GM23338 (cell line): ENCODE measurements around the gene SPIRE2. TPM values are rescaled to one million over a fixed set of nuclear protein-coding genes. Genes with fewer than 3 reads are reported as not detected.

Experiments
- ATAC-seq: fragments of 200-7000 bp; cut with Tn5 transposase; 3 replicates; pipeline ENCODE4 v1.9.1; 2020
- DNase-seq: peaks from one replicate; pipeline ENCODE4 v3.0.0-alpha.2; 2015; ENCODE audit warnings: low spot score
- H2AFZ ChIP-seq: fragments of 200-600 bp; sonication (generic); 2 replicates; pipeline ENCODE4 v1.8.0; 2016; ENCODE audit warnings: antibody characterized with exemption, mild to moderate bottlenecking, moderate library complexity
- H3F3A ChIP-seq: fragments of 200-600 bp; sonication (generic); replicated peaks from 2 replicates; pipeline ENCODE4 v1.8.0; 2017; ENCODE audit warnings: antibody characterized with exemption, mixed run types, low read depth
- H3K27ac ChIP-seq: fragments of 200-600 bp; sonication (generic); 2 replicates; pipeline ENCODE4 v1.6.1; 2016; ENCODE audit warnings: low read depth
- H3K27me3 ChIP-seq: fragments of 200-600 bp; sonication (generic); 2 replicates; pipeline ENCODE4 v1.8.0; 2016; ENCODE audit warnings: mild to moderate bottlenecking, mixed run types, moderate library complexity; ENCODE audit not compliant: insufficient read depth
- H3K36me3 ChIP-seq: fragments of 200-600 bp; sonication (generic); 2 replicates; pipeline ENCODE4 v1.8.0; 2016; ENCODE audit warnings: mild to moderate bottlenecking; ENCODE audit not compliant: insufficient read depth
- H3K4me1 ChIP-seq: fragments of 200-600 bp; sonication (generic); 2 replicates; pipeline ENCODE4 v1.8.0; 2016; ENCODE audit warnings: mild to moderate bottlenecking, moderate library complexity; ENCODE audit not compliant: insufficient read depth
- H3K4me2 ChIP-seq: fragments of 200-600 bp; sonication (generic); 2 replicates; pipeline ENCODE4 v1.7.1; 2017; ENCODE audit warnings: mixed run types
- H3K4me3 ChIP-seq: fragments of 200-600 bp; sonication (generic); 2 replicates; pipeline ENCODE4 v1.6.1; 2016; ENCODE audit warnings: mixed run types
- H3K79me2 ChIP-seq: fragments of 200-600 bp; sonication (generic); replicated peaks from 2 replicates; pipeline ENCODE4 v1.8.0; 2017; ENCODE audit warnings: mild to moderate bottlenecking; ENCODE audit not compliant: insufficient read depth
- H3K9me2 ChIP-seq: fragments of 200-600 bp; sonication (generic); 2 replicates; pipeline ENCODE4 v1.8.0; 2017; ENCODE audit not compliant: insufficient read depth
- H4K20me1 ChIP-seq: fragments of 200-600 bp; sonication (generic); replicated peaks from 2 replicates; pipeline ENCODE4 v1.8.0; 2017; ENCODE audit warnings: mild to moderate bottlenecking; ENCODE audit not compliant: insufficient read depth
- H3K27ac Mint-ChIP-seq: 2 replicates; pipeline ENCODE4 v1.8.0; 2020; ENCODE audit warnings: inconsistent platforms, mild to moderate bottlenecking, moderate library complexity, mixed read lengths
- H3K27me3 Mint-ChIP-seq: 3 replicates; pipeline ENCODE4 v1.8.0; 2022; ENCODE audit warnings: low read depth, mild to moderate bottlenecking, moderate library complexity, mixed read lengths, inconsistent platforms; ENCODE audit not compliant: insufficient read depth, poor library complexity
- H3K36me3 Mint-ChIP-seq: 3 replicates; pipeline ENCODE4 v1.8.0; 2021; ENCODE audit warnings: low read depth, mild to moderate bottlenecking, inconsistent platforms, moderate library complexity, mixed read lengths
- H3K4me1 Mint-ChIP-seq: 3 replicates; pipeline ENCODE4 v1.8.0; 2020; ENCODE audit warnings: mild to moderate bottlenecking, inconsistent platforms, mixed read lengths
- H3K4me3 Mint-ChIP-seq: 3 replicates; pipeline ENCODE4 v1.8.0; 2021; ENCODE audit warnings: moderate library complexity, mild to moderate bottlenecking, inconsistent platforms, mixed read lengths
- H3K9me3 Mint-ChIP-seq: 3 replicates; pipeline ENCODE4 v1.8.0; 2020; ENCODE audit warnings: moderate library complexity, mild to moderate bottlenecking, inconsistent platforms, mixed read lengths
- CREB1 ChIP-seq: fragments of 250-450 bp; sonication (Bioruptor Pico); IDR thresholded peaks from 2 replicates; pipeline ENCODE4 v1.5.0; 2020; ENCODE audit warnings: low read depth, mild to moderate bottlenecking, moderate library complexity
- EZH2 ChIP-seq: fragments of 200-600 bp; sonication (generic); IDR thresholded peaks from one replicate; pipeline ENCODE4 v1.8.0; 2017; ENCODE audit warnings: antibody characterized with exemption, mild to moderate bottlenecking, low read depth; ENCODE audit not compliant: unreplicated experiment
- EZH2phosphoT487 ChIP-seq: fragments of 200-600 bp; sonication (generic); IDR thresholded peaks from one replicate; pipeline ENCODE4 v1.8.1; 2018; ENCODE audit warnings: antibody characterized with exemption; ENCODE audit not compliant: unreplicated experiment
- JUNB ChIP-seq: IDR thresholded peaks from one replicate; pipeline ENCODE4 v1.6.1; 2016; ENCODE audit warnings: antibody characterized with exemption; ENCODE audit not compliant: unreplicated experiment
- NANOG ChIP-seq: IDR thresholded peaks from 2 replicates; pipeline ENCODE4 v1.6.1; 2016; ENCODE audit warnings: antibody characterized with exemption, borderline replicate concordance
- POLR2AphosphoS5 ChIP-seq: IDR thresholded peaks from 2 replicates; pipeline ENCODE4 v1.6.1; 2016; ENCODE audit warnings: antibody characterized with exemption, low read depth
- STAT1 ChIP-seq: IDR thresholded peaks from one replicate; pipeline ENCODE4 v1.6.1; 2016; ENCODE audit warnings: antibody characterized with exemption; ENCODE audit not compliant: unreplicated experiment
- ZNF114 ChIP-seq: fragments of 250-450 bp; sonication (Bioruptor Pico); IDR thresholded peaks from 2 replicates; pipeline ENCODE4 v1.5.0; 2020; ENCODE audit warnings: mild to moderate bottlenecking, moderate library complexity
- ZNF331 ChIP-seq: fragments of 250-450 bp; sonication (Bioruptor Pico); IDR thresholded peaks from 2 replicates; pipeline ENCODE4 v1.5.0; 2020; ENCODE audit warnings: low read depth, mild to moderate bottlenecking, moderate library complexity
- polyA plus RNA-seq: library from polyadenylated mRNA; unstranded; fragments of >200 nt; fragmentation: Nextera tagmentation; extraction: Ambion mirVana; gene quantifications from 2 replicates; pipeline ENCODE4 v1.2.1, GENCODE V29; 2016
- total RNA-seq: library from RNA; depleted of rRNA; stranded (reverse); fragments of >200 nt; shearing (Covaris generic); gene quantifications from 2 replicates; pipeline ENCODE4 v1.2.3, GENCODE V29; 2014
- TF ChIP-seq, protein P1 (sequence below): fragments of 250-450 bp; sonication (Bioruptor Pico); IDR thresholded peaks from 2 replicates; pipeline ENCODE4 v1.5.0; 2020; ENCODE audit warnings: mild to moderate bottlenecking, moderate library complexity
- TF ChIP-seq, protein P2 (sequence below): IDR thresholded peaks from one replicate; pipeline ENCODE4 v1.6.1; 2018; ENCODE audit warnings: antibody characterized with exemption; ENCODE audit not compliant: unreplicated experiment
- TF ChIP-seq, protein P3 (sequence below): IDR thresholded peaks from 2 replicates; pipeline ENCODE4 v1.6.1; 2016; ENCODE audit warnings: antibody characterized with exemption
- TF ChIP-seq, protein P4 (sequence below), 2 experiments: fragments of 200-600 bp in 1 of 2; sonication (generic) in 1 of 2; conservative IDR thresholded peaks; 2 replicates each; pipeline versions ENCODE4 v1.5.1 to v1.6.1; 2016 to 2017; ENCODE audit warnings: antibody characterized with exemption in 2 of 2, low read depth in 2 of 2, mild to moderate bottlenecking in 2 of 2, moderate library complexity in 1 of 2

SPIRE2 gene
- total and polyA plus RNA-seq, 2 experiments from 2014 or later = 5.0 to 15.2 TPM

DNA sequence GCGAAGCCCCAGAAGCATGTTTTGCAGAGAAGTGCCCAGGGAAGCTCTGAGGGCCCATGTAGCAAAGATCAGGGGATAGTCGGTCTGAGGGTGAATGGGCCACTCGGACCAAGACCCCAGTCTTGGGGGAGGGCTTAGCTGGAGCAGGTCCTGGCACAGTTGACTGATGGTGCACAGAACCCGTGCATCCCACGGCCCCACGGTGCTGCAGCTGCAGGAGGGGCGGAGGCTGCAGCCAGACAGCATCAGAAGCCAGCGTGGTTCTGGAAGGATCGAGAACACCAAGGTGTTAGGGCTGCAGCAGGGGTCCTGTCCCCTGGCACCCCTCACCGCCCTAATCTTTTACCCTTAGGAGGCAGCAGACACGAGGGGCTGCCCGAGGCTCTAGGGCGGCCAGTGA lies 83.9 kb downstream of the SPIRE2 start:
- no peaks in the 10 kb centered on the region for H3K27me3 ChIP-seq
- peaks cover 16% of the 10 kb centered on the region for H3K9me3 Mint-ChIP-seq
- H3K27ac ChIP-seq = no peak overlapping the region
- H3K27ac Mint-ChIP-seq = no peak overlapping the region
- H3K4me1 Mint-ChIP-seq = 0 out of 3 replicates have a peak, but pooled peaks cover 4% of the 10 kb centered on the region
- no peak overlapping the region for H2AFZ ChIP-seq
- no peaks in the 10 kb centered on the region for H3K79me2 ChIP-seq
- H4K20me1 ChIP-seq = no peaks in the 10 kb centered on the region
- peaks cover 19% of the 10 kb centered on the region for H3F3A ChIP-seq
- no peak overlapping the region for H3K4me3 ChIP-seq
- H3K4me3 Mint-ChIP-seq = no peak overlapping the region
- no peak for ATAC-seq
- DNase-seq = no peak
- TF ChIP-seq, protein P1, sequence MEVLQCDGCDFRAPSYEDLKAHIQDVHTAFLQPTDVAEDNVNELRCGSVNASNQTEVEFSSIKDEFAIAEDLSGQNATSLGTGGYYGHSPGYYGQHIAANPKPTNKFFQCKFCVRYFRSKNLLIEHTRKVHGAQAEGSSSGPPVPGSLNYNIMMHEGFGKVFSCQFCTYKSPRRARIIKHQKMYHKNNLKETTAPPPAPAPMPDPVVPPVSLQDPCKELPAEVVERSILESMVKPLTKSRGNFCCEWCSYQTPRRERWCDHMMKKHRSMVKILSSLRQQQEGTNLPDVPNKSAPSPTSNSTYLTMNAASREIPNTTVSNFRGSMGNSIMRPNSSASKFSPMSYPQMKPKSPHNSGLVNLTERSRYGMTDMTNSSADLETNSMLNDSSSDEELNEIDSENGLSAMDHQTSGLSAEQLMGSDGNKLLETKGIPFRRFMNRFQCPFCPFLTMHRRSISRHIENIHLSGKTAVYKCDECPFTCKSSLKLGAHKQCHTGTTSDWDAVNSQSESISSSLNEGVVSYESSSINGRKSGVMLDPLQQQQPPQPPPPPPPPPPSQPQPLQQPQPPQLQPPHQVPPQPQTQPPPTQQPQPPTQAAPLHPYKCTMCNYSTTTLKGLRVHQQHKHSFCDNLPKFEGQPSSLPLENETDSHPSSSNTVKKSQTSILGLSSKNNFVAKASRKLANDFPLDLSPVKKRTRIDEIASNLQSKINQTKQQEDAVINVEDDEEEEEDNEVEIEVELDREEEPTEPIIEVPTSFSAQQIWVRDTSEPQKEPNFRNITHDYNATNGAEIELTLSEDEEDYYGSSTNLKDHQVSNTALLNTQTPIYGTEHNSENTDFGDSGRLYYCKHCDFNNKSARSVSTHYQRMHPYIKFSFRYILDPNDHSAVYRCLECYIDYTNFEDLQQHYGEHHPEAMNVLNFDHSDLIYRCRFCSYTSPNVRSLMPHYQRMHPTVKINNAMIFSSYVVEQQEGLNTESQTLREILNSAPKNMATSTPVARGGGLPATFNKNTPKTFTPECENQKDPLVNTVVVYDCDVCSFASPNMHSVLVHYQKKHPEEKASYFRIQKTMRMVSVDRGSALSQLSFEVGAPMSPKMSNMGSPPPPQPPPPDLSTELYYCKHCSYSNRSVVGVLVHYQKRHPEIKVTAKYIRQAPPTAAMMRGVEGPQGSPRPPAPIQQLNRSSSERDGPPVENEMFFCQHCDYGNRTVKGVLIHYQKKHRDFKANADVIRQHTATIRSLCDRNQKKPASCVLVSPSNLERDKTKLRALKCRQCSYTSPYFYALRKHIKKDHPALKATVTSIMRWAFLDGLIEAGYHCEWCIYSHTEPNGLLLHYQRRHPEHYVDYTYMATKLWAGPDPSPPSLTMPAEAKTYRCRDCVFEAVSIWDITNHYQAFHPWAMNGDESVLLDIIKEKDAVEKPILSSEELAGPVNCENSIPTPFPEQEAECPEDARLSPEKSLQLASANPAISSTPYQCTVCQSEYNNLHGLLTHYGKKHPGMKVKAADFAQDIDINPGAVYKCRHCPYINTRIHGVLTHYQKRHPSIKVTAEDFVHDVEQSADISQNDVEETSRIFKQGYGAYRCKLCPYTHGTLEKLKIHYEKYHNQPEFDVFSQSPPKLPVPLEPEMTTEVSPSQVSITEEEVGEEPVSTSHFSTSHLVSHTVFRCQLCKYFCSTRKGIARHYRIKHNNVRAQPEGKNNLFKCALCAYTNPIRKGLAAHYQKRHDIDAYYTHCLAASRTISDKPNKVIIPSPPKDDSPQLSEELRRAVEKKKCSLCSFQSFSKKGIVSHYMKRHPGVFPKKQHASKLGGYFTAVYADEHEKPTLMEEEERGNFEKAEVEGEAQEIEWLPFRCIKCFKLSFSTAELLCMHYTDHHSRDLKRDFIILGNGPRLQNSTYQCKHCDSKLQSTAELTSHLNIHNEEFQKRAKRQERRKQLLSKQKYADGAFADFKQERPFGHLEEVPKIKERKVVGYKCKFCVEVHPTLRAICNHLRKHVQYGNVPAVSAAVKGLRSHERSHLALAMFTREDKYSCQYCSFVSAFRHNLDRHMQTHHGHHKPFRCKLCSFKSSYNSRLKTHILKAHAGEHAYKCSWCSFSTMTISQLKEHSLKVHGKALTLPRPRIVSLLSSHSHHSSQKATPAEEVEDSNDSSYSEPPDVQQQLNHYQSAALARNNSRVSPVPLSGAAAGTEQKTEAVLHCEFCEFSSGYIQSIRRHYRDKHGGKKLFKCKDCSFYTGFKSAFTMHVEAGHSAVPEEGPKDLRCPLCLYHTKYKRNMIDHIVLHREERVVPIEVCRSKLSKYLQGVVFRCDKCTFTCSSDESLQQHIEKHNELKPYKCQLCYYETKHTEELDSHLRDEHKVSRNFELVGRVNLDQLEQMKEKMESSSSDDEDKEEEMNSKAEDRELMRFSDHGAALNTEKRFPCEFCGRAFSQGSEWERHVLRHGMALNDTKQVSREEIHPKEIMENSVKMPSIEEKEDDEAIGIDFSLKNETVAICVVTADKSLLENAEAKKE (CRISPR knock-in tag) = no peak
- TF ChIP-seq EZH2 = no peak
- no peak for TF ChIP-seq EZH2phosphoT487
- TF ChIP-seq NANOG = no peak
- no peak for TF ChIP-seq ZNF331
- TF ChIP-seq, protein P2, sequence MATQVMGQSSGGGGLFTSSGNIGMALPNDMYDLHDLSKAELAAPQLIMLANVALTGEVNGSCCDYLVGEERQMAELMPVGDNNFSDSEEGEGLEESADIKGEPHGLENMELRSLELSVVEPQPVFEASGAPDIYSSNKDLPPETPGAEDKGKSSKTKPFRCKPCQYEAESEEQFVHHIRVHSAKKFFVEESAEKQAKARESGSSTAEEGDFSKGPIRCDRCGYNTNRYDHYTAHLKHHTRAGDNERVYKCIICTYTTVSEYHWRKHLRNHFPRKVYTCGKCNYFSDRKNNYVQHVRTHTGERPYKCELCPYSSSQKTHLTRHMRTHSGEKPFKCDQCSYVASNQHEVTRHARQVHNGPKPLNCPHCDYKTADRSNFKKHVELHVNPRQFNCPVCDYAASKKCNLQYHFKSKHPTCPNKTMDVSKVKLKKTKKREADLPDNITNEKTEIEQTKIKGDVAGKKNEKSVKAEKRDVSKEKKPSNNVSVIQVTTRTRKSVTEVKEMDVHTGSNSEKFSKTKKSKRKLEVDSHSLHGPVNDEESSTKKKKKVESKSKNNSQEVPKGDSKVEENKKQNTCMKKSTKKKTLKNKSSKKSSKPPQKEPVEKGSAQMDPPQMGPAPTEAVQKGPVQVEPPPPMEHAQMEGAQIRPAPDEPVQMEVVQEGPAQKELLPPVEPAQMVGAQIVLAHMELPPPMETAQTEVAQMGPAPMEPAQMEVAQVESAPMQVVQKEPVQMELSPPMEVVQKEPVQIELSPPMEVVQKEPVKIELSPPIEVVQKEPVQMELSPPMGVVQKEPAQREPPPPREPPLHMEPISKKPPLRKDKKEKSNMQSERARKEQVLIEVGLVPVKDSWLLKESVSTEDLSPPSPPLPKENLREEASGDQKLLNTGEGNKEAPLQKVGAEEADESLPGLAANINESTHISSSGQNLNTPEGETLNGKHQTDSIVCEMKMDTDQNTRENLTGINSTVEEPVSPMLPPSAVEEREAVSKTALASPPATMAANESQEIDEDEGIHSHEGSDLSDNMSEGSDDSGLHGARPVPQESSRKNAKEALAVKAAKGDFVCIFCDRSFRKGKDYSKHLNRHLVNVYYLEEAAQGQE = no peak
- no peak for TF ChIP-seq ZNF114
- TF ChIP-seq JUNB = no peak
- TF ChIP-seq, protein P3, sequence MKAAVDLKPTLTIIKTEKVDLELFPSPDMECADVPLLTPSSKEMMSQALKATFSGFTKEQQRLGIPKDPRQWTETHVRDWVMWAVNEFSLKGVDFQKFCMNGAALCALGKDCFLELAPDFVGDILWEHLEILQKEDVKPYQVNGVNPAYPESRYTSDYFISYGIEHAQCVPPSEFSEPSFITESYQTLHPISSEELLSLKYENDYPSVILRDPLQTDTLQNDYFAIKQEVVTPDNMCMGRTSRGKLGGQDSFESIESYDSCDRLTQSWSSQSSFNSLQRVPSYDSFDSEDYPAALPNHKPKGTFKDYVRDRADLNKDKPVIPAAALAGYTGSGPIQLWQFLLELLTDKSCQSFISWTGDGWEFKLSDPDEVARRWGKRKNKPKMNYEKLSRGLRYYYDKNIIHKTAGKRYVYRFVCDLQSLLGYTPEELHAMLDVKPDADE = no peak
- TF ChIP-seq, protein P4, sequence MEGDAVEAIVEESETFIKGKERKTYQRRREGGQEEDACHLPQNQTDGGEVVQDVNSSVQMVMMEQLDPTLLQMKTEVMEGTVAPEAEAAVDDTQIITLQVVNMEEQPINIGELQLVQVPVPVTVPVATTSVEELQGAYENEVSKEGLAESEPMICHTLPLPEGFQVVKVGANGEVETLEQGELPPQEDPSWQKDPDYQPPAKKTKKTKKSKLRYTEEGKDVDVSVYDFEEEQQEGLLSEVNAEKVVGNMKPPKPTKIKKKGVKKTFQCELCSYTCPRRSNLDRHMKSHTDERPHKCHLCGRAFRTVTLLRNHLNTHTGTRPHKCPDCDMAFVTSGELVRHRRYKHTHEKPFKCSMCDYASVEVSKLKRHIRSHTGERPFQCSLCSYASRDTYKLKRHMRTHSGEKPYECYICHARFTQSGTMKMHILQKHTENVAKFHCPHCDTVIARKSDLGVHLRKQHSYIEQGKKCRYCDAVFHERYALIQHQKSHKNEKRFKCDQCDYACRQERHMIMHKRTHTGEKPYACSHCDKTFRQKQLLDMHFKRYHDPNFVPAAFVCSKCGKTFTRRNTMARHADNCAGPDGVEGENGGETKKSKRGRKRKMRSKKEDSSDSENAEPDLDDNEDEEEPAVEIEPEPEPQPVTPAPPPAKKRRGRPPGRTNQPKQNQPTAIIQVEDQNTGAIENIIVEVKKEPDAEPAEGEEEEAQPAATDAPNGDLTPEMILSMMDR (conservative IDR thresholded peaks at IDR 0.05; ENCODE audit: low read depth in 2 of 2) = no peak
- no peak for TF ChIP-seq POLR2AphosphoS5
- TF ChIP-seq CREB1 (CRISPR knock-in tag) = no peak
- no peak for TF ChIP-seq STAT1
- no peak overlapping the region for H3K4me2 ChIP-seq
- H3K36me3 Mint-ChIP-seq = peaks cover 25% of the 10 kb centered on the region
- H3K36me3 ChIP-seq = no peaks in the 10 kb centered on the region; the same call in 1 of the 2 replicates
- H3K4me1 ChIP-seq = peaks cover 4% of the 10 kb centered on the region; the same call in 1 of the 2 replicates
- H3K9me2 ChIP-seq = no peaks in the 10 kb centered on the region
- peaks cover 28% of the 10 kb centered on the region for H3K27me3 Mint-ChIP-seq
